Cerebellar cortex (tissue), 1 donor: Measurements from ENCODE around the gene ZFHX3.
A peak's percentile ranks its signal among the peaks of the same experiment; 100 is the strongest.
"Not testable (repeated sequence)": the region's sequence is repeated elsewhere in the genome, so short reads cannot be mapped to it uniquely, and the experiment has no call there.

Experiments
- DNase-seq: peaks from one replicate; pipeline ENCODE4 v3.0.0-alpha.2; 2015; ENCODE audit warnings: low spot score

The ZFHX3 gene

GRCh38 chr16:73047536-73048291 lies at the start of gene ZFHX3:
ZFHX3 (minus strand) TSS chr16:73048128; CDS start chr16:72960145, 87,983 bp downstream.
- DNase-seq = no peak

- no peak for DNase-seq
These were observed 48.6 kb upstream of the ZFHX3 start for GRCh38 chr16:73096510-73096909.

GRCh38 chr16:73095885-73096421 lies 48.0 kb upstream of the ZFHX3 start:
- DNase-seq = no peak

GRCh38 chr16:73095142-73095820 lies 47.4 kb upstream of the ZFHX3 start:
- no peak for DNase-seq

GRCh38 chr16:73094371-73094770 lies 46.4 kb upstream of the ZFHX3 start:
- DNase-seq = no peak

- no peak for DNase-seq
These were observed 45.5 kb upstream of the ZFHX3 start for GRCh38 chr16:73093146-73094144.

GRCh38 chr16:73092236-73092781 lies 44.4 kb upstream of the ZFHX3 start:
- no peak for DNase-seq

- no peak for DNase-seq
These were observed 43.2 kb upstream of the ZFHX3 start for GRCh38 chr16:73091174-73091573.

- DNase-seq = no peak
These were observed 41.5 kb upstream of the ZFHX3 start for GRCh38 chr16:73089420-73089819.

GRCh38 chr16:73086108-73086507 lies 38.2 kb upstream of the ZFHX3 start:
- no peak for DNase-seq

GRCh38 chr16:73083271-73083670 lies 35.3 kb upstream of the ZFHX3 start:
- DNase-seq = no peak

- not testable (repeated sequence) for DNase-seq
These were observed 34.7 kb upstream of the ZFHX3 start for GRCh38 chr16:73082634-73083051.

- no peak for DNase-seq
These were observed 33.0 kb upstream of the ZFHX3 start for GRCh38 chr16:73080931-73081330.

GRCh38 chr16:73076324-73076810 lies 28.4 kb upstream of the ZFHX3 start:
- no peak for DNase-seq

GRCh38 chr16:73074382-73074781 lies 26.5 kb upstream of the ZFHX3 start:
- DNase-seq = no peak

GRCh38 chr16:73072051-73072450 lies 24.1 kb upstream of the ZFHX3 start:
- not testable (repeated sequence) for DNase-seq

GRCh38 chr16:73071131-73071940 lies 23.4 kb upstream of the ZFHX3 start:
- no peak for DNase-seq

- no peak for DNase-seq
These were observed 21.8 kb upstream of the ZFHX3 start for GRCh38 chr16:73069581-73070262.

GRCh38 chr16:73068541-73069401 lies 20.8 kb upstream of the ZFHX3 start:
- DNase-seq = peak; percentile 64
